K562 (cell line): ENCODE data around the gene FLRT1. TPM values are rescaled to one million over a fixed set of nuclear protein-coding genes. Genes with fewer than 3 reads are reported as not detected.

Experiments
- ATAC-seq: fragments of 200-7000 bp; cut with Tn5 transposase; 3 replicates; pipeline ENCODE4 v1.9.1; 2020; ENCODE audit warnings: moderate library complexity
- BruUV-seq: library from RNA; stranded (reverse); fragments of 400-500 nt; replicated peaks from 2 replicates; lab custom pipeline; 2021; lab: Mats Ljungman, UMichigan
- CTCF ChIA-PET: fragments of 300-600 bp; formaldehyde crosslinking; extraction: SDS; loops from one replicate; lab custom pipeline; 2021; ENCODE audit warnings: low intra/inter-chr PET ratio; lab: Yijun Ruan, JAX
- POLR2A ChIA-PET: fragments of 300-600, 350-650 bp; sonication (Branson Sonifier 250); formaldehyde crosslinking; extraction: SDS; loops from one replicate; lab custom pipeline; 2021; ENCODE audit warnings: antibody characterized with exemption, inconsistent platforms; lab: Yijun Ruan, JAX
- DNase-seq, 4 experiments: peaks; one replicate each; pipeline versions ENCODE4 v3.0.0 to v3.0.0-alpha.2; 2011 to 2018; ENCODE audit warnings: low spot score in 3 of 4, mixed read lengths in 3 of 4; ENCODE audit errors: extremely low read depth in 1 of 4
- FAIRE-seq: peaks from 2 replicates; lab custom pipeline; 2011; peaks lifted over from hg19 to GRCh38; lab: Jason Lieb, UNC
- H2AFZ ChIP-seq: 2 replicates; pipeline ENCODE4 v1.6.0; 2011; ENCODE audit warnings: low read depth, low read length, control low read depth, inconsistent platforms
- H3K27ac ChIP-seq: fragments of 200-600 bp; 3 replicates; pipeline ENCODE4 v1.8.0; 2011; ENCODE audit warnings: low read depth, mild to moderate bottlenecking, control low read depth, inconsistent platforms, low read length, moderate library complexity, mixed read lengths; ENCODE audit errors: extremely low read depth
- H3K27me3 ChIP-seq, 2 experiments: fragments of 300-600 bp in 1 of 2; 2 replicates in 1 of 2; 3 replicates in 1 of 2; pipeline versions ENCODE4 v1.6.0 to v1.8.0; 2011; ENCODE audit warnings: inconsistent platforms in 2 of 2, low read length in 2 of 2, mild to moderate bottlenecking in 1 of 2, mixed read lengths in 1 of 2, moderate library complexity in 1 of 2; ENCODE audit not compliant: control insufficient read depth in 2 of 2, insufficient read depth in 2 of 2
- H3K36me3 ChIP-seq: fragments of 300-600 bp; 3 replicates; pipeline ENCODE4 v1.8.0; 2011; ENCODE audit warnings: mild to moderate bottlenecking, low read length, inconsistent platforms; ENCODE audit not compliant: control insufficient read depth, insufficient read depth
- H3K4me1 ChIP-seq, 2 experiments: fragments of 200-600 bp in 1 of 2; replicated peaks in 1 of 2; 2 replicates in 1 of 2; 3 replicates in 1 of 2; pipeline versions ENCODE4 v1.5.1 to v1.8.0; 2011; ENCODE audit warnings: inconsistent platforms in 2 of 2, low read length in 2 of 2, mild to moderate bottlenecking in 1 of 2, mixed read lengths in 1 of 2, moderate library complexity in 1 of 2; ENCODE audit not compliant: control insufficient read depth in 2 of 2, insufficient read depth in 2 of 2
- H3K4me2 ChIP-seq: 2 replicates; pipeline ENCODE4 v1.6.1; 2011; ENCODE audit warnings: low read length, control low read depth, inconsistent platforms, mixed read lengths; ENCODE audit not compliant: insufficient read depth
- H3K4me3 ChIP-seq: fragments of 200-600 bp; sonication (generic), shearing (Covaris generic); 2 replicates; pipeline ENCODE4 v1.5.1; 2016; ENCODE audit warnings: control low read depth, inconsistent platforms
- H3K79me2 ChIP-seq: fragments of 200-600 bp; 3 replicates; pipeline ENCODE4 v1.8.0; 2011; ENCODE audit warnings: low read length, inconsistent platforms; ENCODE audit not compliant: control insufficient read depth, insufficient read depth
- H3K9ac ChIP-seq, 2 experiments: 2 replicates each; pipeline versions ENCODE4 v1.6.0 to v1.6.1; 2011; ENCODE audit warnings: low read depth in 2 of 2, low read length in 2 of 2, control low read depth in 1 of 2, inconsistent platforms in 1 of 2, mild to moderate bottlenecking in 1 of 2, mixed read lengths in 1 of 2; ENCODE audit not compliant: insufficient read depth in 1 of 2
- H3K9me1 ChIP-seq: one replicate; pipeline ENCODE4 v1.6.0; 2011; ENCODE audit warnings: inconsistent platforms, mild to moderate bottlenecking, low read length, moderate library complexity; ENCODE audit not compliant: control insufficient read depth, insufficient read depth
- H3K9me3 ChIP-seq: replicated peaks from 2 replicates; pipeline ENCODE4 v1.5.1; 2011; ENCODE audit warnings: low read depth, low read length, inconsistent platforms; ENCODE audit not compliant: control insufficient read depth, insufficient read depth
- H4K20me1 ChIP-seq: replicated peaks from 2 replicates; pipeline ENCODE4 v1.6.1; 2011; ENCODE audit warnings: low read length, inconsistent platforms, mixed read lengths; ENCODE audit not compliant: control insufficient read depth, insufficient read depth
- ATF7 ChIP-seq: fragments of 450-650 bp; IDR thresholded peaks from 2 replicates; pipeline ENCODE4 v1.7.1; 2014; ENCODE audit warnings: mild to moderate bottlenecking, moderate library complexity
- BDP1 ChIP-seq: IDR thresholded peaks from 3 replicates; pipeline ENCODE4 v1.6.1; 2011; ENCODE audit not compliant: insufficient read length, insufficient read depth
- CBX8 ChIP-seq: fragments of 200-600 bp; sonication (generic); IDR thresholded peaks from 2 replicates; pipeline ENCODE4 v1.6.1; 2012; ENCODE audit warnings: borderline replicate concordance, mixed run types, low read depth, mild to moderate bottlenecking, moderate library complexity, mixed read lengths, low read length, control low read depth, inconsistent platforms; ENCODE audit not compliant: poor library complexity, severe bottlenecking; ENCODE audit errors: extremely low read depth
- DMBX1 ChIP-seq: fragments of 250-450 bp; sonication (Bioruptor Pico); IDR thresholded peaks from 2 replicates; pipeline ENCODE4 v1.8.0; 2022; ENCODE audit warnings: inconsistent platforms, mild to moderate bottlenecking, moderate library complexity, borderline replicate concordance
- KLF10 ChIP-seq: fragments of 250-450 bp; sonication (Bioruptor Pico); IDR thresholded peaks from 2 replicates; pipeline ENCODE4 v1.6.1; 2021; ENCODE audit warnings: matching md5 sums
- SPI1 ChIP-seq: IDR thresholded peaks from 2 replicates; pipeline ENCODE4 v1.6.1; 2011; ENCODE audit warnings: low read depth, low read length, control low read depth, borderline replicate concordance
- ZKSCAN1 ChIP-seq: fragments of 150-350 bp; IDR thresholded peaks from 2 replicates; pipeline ENCODE4 v1.6.1; 2016; ENCODE audit warnings: low read depth, low read length
- ZNF124 ChIP-seq: sonication (generic); formaldehyde crosslinking; IDR thresholded peaks from 2 replicates; pipeline ENCODE4 v1.8.1; 2022; ENCODE audit warnings: missing genetic modification reagents
- whole genome bisulfite sequencing: fragments of 100-300 bp; shearing (Covaris generic); methylation state at CpG from one replicate; pipeline ENCODE4 v1.1.6; 2016; ENCODE audit warnings: low coverage, mixed read lengths; ENCODE audit not compliant: insufficient coverage; ENCODE audit errors: missing lambda C conversion rate; 5-methylcytosine and 5-hydroxymethylcytosine counted together
- in situ Hi-C: fragments of 300-500 bp; cut with MboI; formaldehyde crosslinking; loops from 4 replicates; pipeline ENCODE4 v1.15.0; 2018; ENCODE audit warnings: inconsistent platforms, mixed read lengths
- intact Hi-C: fragments of 100-400 bp; cut with micrococcal nuclease; formaldehyde crosslinking; loops from 2 replicates; pipeline ENCODE4 v1.14.2; 2022
- polyA plus RNA-seq, 8 experiments: library from polyadenylated mRNA; depleted of rRNA in 4 of 8; stranded (reverse) in 5 of 8; unstranded in 3 of 8; fragments of >200 nt; fragmentation: Nextera tagmentation in 2 of 8; fragmentation: Illumina TruSeq in 1 of 8; extraction: Ambion mirVana in 2 of 8; extraction: Trizol in 1 of 8; gene quantifications; 2 replicates each; pipeline versions ENCODE4 v1.2.1 to v1.2.3, GENCODE V29; 2011 to 2014; ENCODE audit warnings: inconsistent platforms in 1 of 8, missing spikeins in 1 of 8
- total RNA-seq, 7 experiments: library from RNA; depleted of rRNA in 6 of 7; stranded (reverse); fragments of >200 nt in 6 of 7; fragmentation: Illumina TruSeq in 2 of 7; extraction: Trizol in 2 of 7; gene quantifications; 2 replicates each; pipeline versions ENCODE4 v1.2.1 to v1.2.3, GENCODE V29; 2011 to 2021; ENCODE audit warnings: low replicate concordance in 1 of 7

The FLRT1 gene
- total and polyA plus RNA-seq, 9 of the 15 experiments (the other 6 are each of a cell fraction or from before 2014, with no cell fraction given) = not detected

- Histone ChIP-seq H3K9me1 (peaks cover 5% of the 10 kb centered on the region), H3K9me3 (no peaks in the 10 kb centered on the region), H3K27me3 (no peaks in the 10 kb centered on the region), H3K9ac (no peak overlapping the region; a peak in 1 of 4 replicates), H3K4me1 (peaks cover 8 to 42% of the 10 kb centered on the region in 2 experiments; a peak in 4 of 5 replicates), H4K20me1 (peaks cover 55% of the 10 kb centered on the region), H3K79me2 (no peaks in the 10 kb centered on the region), H3K4me2 (no peak overlapping the region), H3K4me3 (no peak overlapping the region), H2AFZ (no peak overlapping the region), H3K27ac (no peak overlapping the region), H3K36me3 (no peaks in the 10 kb centered on the region)
- intact Hi-C loops (no loop called here), in situ Hi-C loops (no loop called here)
- ChIA-PET POLR2A (interaction anchor here (0.5 to 0.8 kb wide), 2 partner anchors 11 to 12 kb away, joined by 3 read pairs; no protein-coding TSS in a partner anchor), CTCF (no interaction called here)
- no peak for DNase-seq
- WGBS = 68% methylated on average over 16 of the region's 16 CpGs
- BruUV-seq = no TSS peak
- no peak for FAIRE-seq
- ATAC-seq = no peak
- TF ChIP-seq SPI1 (no peak), ZKSCAN1 (0 out of 2 replicates have a peak, but pooled peaks have one; percentile 58)
- TF ChIP-seq, all 486 proteins: peak for 1
These were observed 26.7 kb downstream of the FLRT1 start for GRCh38 chr11:64062185-64063039.

DNA sequence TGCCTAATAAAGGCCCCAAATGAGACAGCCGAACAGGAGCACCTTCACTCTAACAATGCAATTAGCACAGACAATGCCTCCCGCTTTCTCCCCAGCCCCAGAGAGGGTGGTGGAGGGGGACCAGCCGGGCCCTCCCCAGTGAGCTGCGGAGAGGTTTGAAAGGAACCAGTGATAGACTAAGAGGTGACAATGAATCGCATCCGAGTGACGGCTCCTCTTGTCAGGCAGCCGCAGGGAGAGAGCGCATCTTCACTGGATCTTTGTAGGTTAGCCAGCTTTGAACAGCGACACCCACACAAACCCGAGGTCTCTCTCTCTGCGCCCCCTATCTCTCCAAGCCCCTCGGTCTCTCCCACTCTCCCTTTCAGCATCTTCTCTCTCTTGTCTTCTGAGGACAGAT lies 28.0 kb downstream of the FLRT1 start:
- H3K9me1 ChIP-seq = peaks cover 5% of the 10 kb centered on the region
- peaks cover 47% of the 10 kb centered on the region for H4K20me1 ChIP-seq
- H3K9ac ChIP-seq = peak overlapping the region in 1 of 2 experiments; percentile 23; a peak in 1 of 4 replicates
- no peak overlapping the region for H2AFZ ChIP-seq
- TF ChIP-seq CBX8 = no peak
- no peak for TF ChIP-seq KLF10 (CRISPR knock-in tag)
- TF ChIP-seq BDP1 = no peak
- no peak for TF ChIP-seq ATF7
- no peak for TF ChIP-seq ZNF124 (CRISPR knock-in tag)
- no peak for TF ChIP-seq DMBX1
- no TSS peak for BruUV-seq
- H3K79me2 ChIP-seq = no peaks in the 10 kb centered on the region
- peaks cover 8 to 49% of the 10 kb centered on the region in 2 experiments; a peak in 4 of 5 replicates for H3K4me1 ChIP-seq
- intact Hi-C loops (no loop called here), in situ Hi-C loops (no loop called here)
- H3K27me3 ChIP-seq = no peaks in the 10 kb centered on the region
- POLR2A ChIA-PET = interaction anchor here (1.2 kb wide), 1 partner anchor 18 kb away, joined by 3 read pairs; no protein-coding TSS in a partner anchor
- H3K4me3 ChIP-seq = no peak overlapping the region
- no peaks in the 10 kb centered on the region for H3K9me3 ChIP-seq
- FAIRE-seq (no peak), ATAC-seq (no peak), DNase-seq (no peak)
- WGBS = 44% methylated on average over 13 of the region's 13 CpGs
- H3K4me2 ChIP-seq = no peak overlapping the region
- H3K36me3 ChIP-seq = no peaks in the 10 kb centered on the region
- no peak overlapping the region for H3K27ac ChIP-seq
- CTCF ChIA-PET = interaction anchor here (0.6 kb wide), 1 partner anchor 822 kb away, joined by 3 read pairs; no protein-coding TSS in a partner anchor
